Osteocyte (in vitro differentiated cells): ENCODE measurements around the gene DGUOK. TPM values are rescaled to one million over a fixed set of nuclear protein-coding genes. Genes with fewer than 3 reads are reported as not detected.

Experiments
- DNase-seq: peaks from one replicate; pipeline ENCODE4 v3.0.0; 2021; ENCODE audit warnings: mixed read lengths; ENCODE audit not compliant: unreplicated experiment; ENCODE audit errors: extremely low spot score
- H3K27ac Mint-ChIP-seq: one replicate; pipeline ENCODE4 v1.8.0; 2021; ENCODE audit warnings: mild to moderate bottlenecking, mixed read lengths; ENCODE audit not compliant: unreplicated experiment
- H3K27me3 Mint-ChIP-seq: one replicate; pipeline ENCODE4 v1.8.0; 2021; ENCODE audit warnings: mixed read lengths; ENCODE audit not compliant: unreplicated experiment
- H3K36me3 Mint-ChIP-seq: one replicate; pipeline ENCODE4 v1.8.0; 2021; ENCODE audit warnings: mixed read lengths; ENCODE audit not compliant: unreplicated experiment
- H3K4me1 Mint-ChIP-seq: one replicate; pipeline ENCODE4 v1.8.0; 2021; ENCODE audit warnings: mixed read lengths; ENCODE audit not compliant: unreplicated experiment
- H3K4me3 Mint-ChIP-seq: one replicate; pipeline ENCODE4 v1.8.0; 2021; ENCODE audit warnings: mild to moderate bottlenecking, moderate library complexity, mixed read lengths; ENCODE audit not compliant: unreplicated experiment
- H3K9me3 Mint-ChIP-seq: one replicate; pipeline ENCODE4 v1.8.0; 2021; ENCODE audit warnings: mixed read lengths; ENCODE audit not compliant: unreplicated experiment
- CTCF ChIP-seq: fragments of 200-600 bp; sonication (generic); IDR thresholded peaks from 2 replicates; pipeline ENCODE4 v1.5.0; 2021; ENCODE audit warnings: antibody characterized with exemption, mild to moderate bottlenecking, moderate library complexity
- total RNA-seq: library from RNA; stranded (reverse); gene quantifications from 2 replicates; pipeline ENCODE4 v1.2.1, GENCODE V29; 2021

The DGUOK gene
- total RNA-seq, 1 donor from 2014 or later = 63.9 TPM

DNA sequence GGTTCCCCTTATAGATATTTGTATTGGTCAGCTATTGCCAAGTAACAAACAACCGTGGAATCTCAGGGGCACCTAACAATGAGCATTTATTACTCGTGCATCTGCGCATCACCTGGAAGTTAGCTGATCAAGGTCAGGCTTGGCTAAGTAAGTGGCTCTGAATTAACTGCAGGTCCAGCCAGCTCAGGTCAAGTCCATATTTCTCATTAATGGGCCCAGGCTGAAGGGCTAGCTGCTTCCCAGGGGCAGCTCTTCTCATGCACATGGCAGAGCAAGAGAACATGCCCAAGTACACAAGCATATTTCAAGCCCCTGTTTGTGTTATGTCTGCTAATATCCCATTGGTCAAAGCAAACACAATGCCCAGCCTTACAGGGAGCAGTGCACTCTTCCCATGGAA, 7.8 kb upstream of the DGUOK start:
- Mint-ChIP-seq H3K4me3 (no peak overlapping the region), H3K27me3 (no peaks in the 10 kb centered on the region), H3K9me3 (no peaks in the 10 kb centered on the region), H3K27ac (no peak overlapping the region), H3K4me1 (peaks cover 2% of the 10 kb centered on the region), H3K36me3 (peaks cover 33% of the 10 kb centered on the region)
- no peak for TF ChIP-seq CTCF
- no peak for DNase-seq

DNA sequence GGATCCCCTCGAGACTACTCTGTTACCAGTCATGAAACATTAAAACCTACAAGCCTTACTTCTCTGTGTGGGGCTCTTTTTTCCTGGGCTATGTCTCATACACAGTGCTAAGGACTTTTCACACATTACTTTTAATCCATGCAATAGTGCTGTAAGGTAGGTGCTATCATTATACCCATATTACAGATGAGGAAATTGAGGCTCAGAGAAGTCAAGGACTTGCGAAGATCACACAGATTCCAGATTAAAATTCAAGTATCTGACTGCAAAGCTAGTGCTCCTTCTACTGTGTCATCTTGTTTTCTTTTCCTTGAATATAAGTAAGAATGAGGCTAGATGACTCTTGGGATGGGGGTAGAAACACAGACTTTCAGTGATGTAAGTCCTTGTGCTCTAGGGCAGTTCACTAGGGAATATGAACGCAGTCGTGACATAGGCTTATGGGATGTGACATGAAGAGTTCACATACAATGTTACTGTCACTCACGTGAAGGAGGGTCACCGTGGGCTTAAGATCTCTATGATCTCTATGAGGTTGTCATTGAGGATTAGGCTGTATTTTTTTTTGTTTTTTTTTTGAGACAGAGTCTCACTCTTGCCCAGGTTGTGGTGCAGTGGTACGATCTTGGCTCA, 7.0 kb upstream of the DGUOK start:
- no peak for DNase-seq
- TF ChIP-seq CTCF = no peak
- Mint-ChIP-seq H3K4me3 (no peak overlapping the region), H3K27me3 (no peaks in the 10 kb centered on the region), H3K27ac (no peak overlapping the region), H3K9me3 (no peaks in the 10 kb centered on the region), H3K4me1 (peaks cover 2% of the 10 kb centered on the region), H3K36me3 (peaks cover 27% of the 10 kb centered on the region)

DNA sequence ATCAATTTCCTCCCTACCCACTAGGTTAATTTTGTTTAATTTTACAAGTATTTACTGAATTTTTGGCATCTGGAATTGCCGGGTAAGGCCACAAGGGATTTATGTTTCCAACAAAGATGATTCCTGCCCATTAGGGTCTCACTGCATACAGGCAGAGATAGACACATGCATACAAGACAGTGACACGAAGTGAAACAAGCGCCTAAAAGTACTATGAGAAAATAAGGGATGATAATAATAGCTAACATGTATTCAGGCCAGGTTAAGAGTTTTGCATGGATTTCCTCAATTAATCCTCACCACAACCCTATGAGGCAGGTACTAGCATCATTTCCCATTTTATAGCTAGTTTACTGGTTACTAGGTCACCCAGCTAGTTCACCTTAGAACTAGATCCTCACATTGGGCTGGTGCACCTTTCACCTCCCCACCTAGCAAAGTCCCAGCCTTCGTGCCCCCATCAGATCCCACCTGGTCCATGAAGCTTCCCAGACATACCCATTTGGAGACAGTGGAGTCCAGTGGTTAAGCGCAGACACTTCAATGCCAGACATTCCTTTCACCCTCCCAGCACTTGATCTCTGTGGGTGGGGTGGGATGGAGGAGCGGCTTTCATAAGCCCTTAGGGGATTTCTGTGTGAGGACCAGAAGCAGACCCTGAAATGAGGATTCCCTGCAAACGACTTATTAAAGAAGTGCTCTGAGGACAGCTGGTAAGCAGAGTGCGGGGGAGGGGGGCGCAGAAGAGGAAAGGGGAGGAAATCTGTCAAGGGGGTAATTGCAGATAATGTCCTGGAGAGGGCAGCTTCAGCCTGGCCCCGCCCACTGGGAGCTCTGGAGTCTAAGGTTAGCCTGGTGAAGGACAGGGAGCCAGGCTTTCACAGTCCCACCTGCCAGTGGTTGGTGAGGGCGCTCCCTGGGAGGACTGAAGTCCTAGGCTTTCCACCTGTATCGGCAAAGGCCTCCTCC, 5.8 kb upstream of the DGUOK start:
- Mint-ChIP-seq H3K27me3 (no peaks in the 10 kb centered on the region), H3K9me3 (no peaks in the 10 kb centered on the region), H3K27ac (no peak overlapping the region), H3K36me3 (peaks cover 21% of the 10 kb centered on the region), H3K4me3 (no peak overlapping the region), H3K4me1 (peaks cover 2% of the 10 kb centered on the region)
- no peak for DNase-seq
- TF ChIP-seq CTCF = peak; percentile 34

DNA sequence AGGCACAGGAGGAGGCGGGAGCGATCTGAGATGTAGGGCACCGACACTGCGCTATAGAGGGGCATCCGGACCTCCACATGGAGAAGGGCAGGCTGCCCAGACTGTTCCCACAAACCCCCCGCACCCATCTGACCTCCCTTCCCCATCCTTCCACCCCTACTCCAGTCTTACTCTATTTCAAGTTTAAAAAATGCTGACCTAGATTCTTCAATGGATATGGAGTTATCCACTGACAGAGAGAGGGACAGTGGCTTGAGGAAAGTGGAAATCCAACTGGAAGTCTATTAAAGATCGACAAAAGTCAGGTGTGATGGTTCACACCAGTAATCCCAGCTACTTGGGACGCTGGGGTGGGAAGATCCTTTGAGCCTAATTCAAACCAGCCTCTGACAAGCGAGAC, 5.1 kb upstream of the DGUOK start:
- peaks cover 6% of the 10 kb centered on the region for H3K4me1 Mint-ChIP-seq
- peaks cover 14% of the 10 kb centered on the region for H3K36me3 Mint-ChIP-seq
- no peaks in the 10 kb centered on the region for H3K9me3 Mint-ChIP-seq
- H3K4me3 Mint-ChIP-seq = no peak overlapping the region
- no peak overlapping the region for H3K27ac Mint-ChIP-seq
- no peaks in the 10 kb centered on the region for H3K27me3 Mint-ChIP-seq
- TF ChIP-seq CTCF = no peak
- DNase-seq = peak; percentile 13

- peak; percentile 6 for DNase-seq
- Mint-ChIP-seq H3K27me3 (no peaks in the 10 kb centered on the region), H3K4me3 (no peak overlapping the region), H3K36me3 (peaks cover 12% of the 10 kb centered on the region), H3K9me3 (no peaks in the 10 kb centered on the region), H3K4me1 (peaks cover 9% of the 10 kb centered on the region), H3K27ac (no peak overlapping the region)
- TF ChIP-seq CTCF = no peak
Observed at GRCh38 chr2:73922681-73923080, 4.0 kb upstream of the DGUOK start.
